IMR-90 (cell line): ENCODE results near the gene WDR37. TPM values are rescaled to one million over a fixed set of nuclear protein-coding genes. Genes with fewer than 3 reads are reported as not detected.

Source experiments
- ATAC-seq: fragments of 200-7000 bp; cut with Tn5 transposase; 2 replicates; pipeline ENCODE4 v1.9.1; 2020; ENCODE audit warnings: low read depth, mild to moderate bottlenecking, moderate library complexity
- BruUV-seq: library from RNA; stranded (reverse); fragments of 400-500 nt; replicated peaks from 2 replicates; lab custom pipeline; 2021; lab: Mats Ljungman, UMichigan
- CTCF ChIA-PET: fragments of 300-600 bp; formaldehyde crosslinking; extraction: SDS; loops from one replicate; lab custom pipeline; 2021; ENCODE audit warnings: antibody characterized with exemption; lab: Yijun Ruan, JAX
- POLR2A ChIA-PET: fragments of 300-600 bp; sonication (Branson Sonifier 250); formaldehyde crosslinking; loops from one replicate; lab custom pipeline; 2022; ENCODE audit warnings: antibody characterized with exemption; ENCODE audit not compliant: unreplicated experiment; lab: Charles Lee
- DNase-seq: peaks from one replicate; pipeline ENCODE4 v3.0.0; 2013
- H2AFZ ChIP-seq: replicated peaks from 2 replicates; pipeline ENCODE3; 2013; ENCODE audit warnings: low read length, mild to moderate bottlenecking; ENCODE audit not compliant: poor library complexity
- H2AK5ac ChIP-seq: 2 replicates; pipeline ENCODE4 v1.6.1; 2013; ENCODE audit warnings: low read depth, low read length, inconsistent platforms
- H2AK9ac ChIP-seq: replicated peaks from 2 replicates; pipeline ENCODE3; 2013; ENCODE audit warnings: mild to moderate bottlenecking, low read depth, low read length, moderate library complexity; ENCODE audit not compliant: poor library complexity
- H2BK120ac ChIP-seq: 2 replicates; pipeline ENCODE4 v1.6.1; 2013; ENCODE audit warnings: low read depth, low read length, inconsistent platforms
- H2BK15ac ChIP-seq: 3 replicates; pipeline ENCODE4 v1.6.1; 2013; ENCODE audit warnings: low read depth, low read length, inconsistent platforms
- H2BK20ac ChIP-seq: 2 replicates; pipeline ENCODE4 v1.6.1; 2013; ENCODE audit warnings: low read depth, mild to moderate bottlenecking, inconsistent platforms, low read length, moderate library complexity
- H2BK5ac ChIP-seq: 2 replicates; pipeline ENCODE4 v1.6.1; 2013; ENCODE audit warnings: mild to moderate bottlenecking, low read depth, low read length, inconsistent platforms; ENCODE audit not compliant: poor library complexity, severe bottlenecking
- H3K14ac ChIP-seq: replicated peaks from 2 replicates; pipeline ENCODE4 v1.6.1; 2013; ENCODE audit warnings: low read depth, low read length, inconsistent platforms
- H3K18ac ChIP-seq: 2 replicates; pipeline ENCODE4 v1.6.1; 2013; ENCODE audit warnings: low read depth, low read length, control low read depth
- H3K23ac ChIP-seq: 2 replicates; pipeline ENCODE4 v1.6.1; 2013; ENCODE audit warnings: low read depth, low read length, inconsistent platforms
- H3K27ac ChIP-seq: 2 replicates; pipeline ENCODE4 v1.5.1; 2013; ENCODE audit warnings: mild to moderate bottlenecking, control low read depth, low read length; ENCODE audit not compliant: insufficient read depth
- H3K27me3 ChIP-seq: 2 replicates; pipeline ENCODE4 v1.6.1; 2013; ENCODE audit warnings: low read length; ENCODE audit not compliant: control insufficient read depth, insufficient read depth
- H3K36me3 ChIP-seq: 2 replicates; pipeline ENCODE4 v1.6.1; 2013; ENCODE audit warnings: low read length, mixed read lengths; ENCODE audit not compliant: control insufficient read depth, insufficient read depth
- H3K4ac ChIP-seq: 2 replicates; pipeline ENCODE4 v1.6.1; 2013; ENCODE audit warnings: low read depth, low read length, inconsistent platforms
- H3K4me1 ChIP-seq: 2 replicates; pipeline ENCODE4 v1.6.1; 2013; ENCODE audit warnings: low read length, mixed read lengths; ENCODE audit not compliant: control insufficient read depth, insufficient read depth
- H3K4me2 ChIP-seq: 2 replicates; pipeline ENCODE4 v1.6.1; 2013; ENCODE audit warnings: low read depth, mild to moderate bottlenecking, control low read depth, low read length, moderate library complexity
- H3K4me3 ChIP-seq: 2 replicates; pipeline ENCODE4 v1.5.1; 2013; ENCODE audit warnings: low read depth, mild to moderate bottlenecking, control low read depth, low read length, moderate library complexity; ENCODE audit not compliant: insufficient read depth
- H3K56ac ChIP-seq: 2 replicates; pipeline ENCODE4 v1.6.1; 2013; ENCODE audit warnings: low read length, inconsistent platforms; ENCODE audit not compliant: insufficient read depth; ENCODE audit errors: extremely low read depth
- H3K79me1 ChIP-seq, 2 experiments: 2 replicates each; pipeline ENCODE4 v1.6.1; 2013; ENCODE audit warnings: low read length in 2 of 2, inconsistent platforms in 1 of 2, low read depth in 1 of 2
- H3K9ac ChIP-seq: 2 replicates; pipeline ENCODE4 v1.6.1; 2013; ENCODE audit warnings: low read depth, low read length, control low read depth
- H3K9me1 ChIP-seq: 2 replicates; pipeline ENCODE4 v1.6.1; 2013; ENCODE audit warnings: low read length, inconsistent platforms; ENCODE audit not compliant: insufficient read depth
- H3K9me3 ChIP-seq: 2 replicates; pipeline ENCODE4 v1.6.1; 2013; ENCODE audit warnings: low read length; ENCODE audit not compliant: control insufficient read depth, insufficient read depth
- H4K20me1 ChIP-seq: 2 replicates; pipeline ENCODE4 v1.6.1; 2013; ENCODE audit warnings: low read length, inconsistent platforms; ENCODE audit not compliant: insufficient read depth
- H4K5ac ChIP-seq: 2 replicates; pipeline ENCODE4 v1.6.1; 2013; ENCODE audit warnings: mild to moderate bottlenecking, low read depth, low read length, control low read depth
- H4K8ac ChIP-seq, 2 experiments: 2 replicates each; pipeline ENCODE4 v1.6.1; 2013; ENCODE audit warnings: low read depth in 2 of 2, low read length in 2 of 2, control low read depth in 1 of 2, inconsistent platforms in 1 of 2
- H4K91ac ChIP-seq: 2 replicates; pipeline ENCODE4 v1.6.1; 2013; ENCODE audit warnings: low read depth, low read length, inconsistent platforms; ENCODE audit not compliant: insufficient read depth
- BHLHE40 ChIP-seq: fragments of 150-350 bp; IDR thresholded peaks from 2 replicates; pipeline ENCODE4 v1.6.1; 2016; ENCODE audit warnings: mild to moderate bottlenecking, low read depth, low read length
- CEBPB ChIP-seq: IDR thresholded peaks from 2 replicates; pipeline ENCODE4 v1.6.1; 2012; ENCODE audit warnings: low read depth, low read length, improper control_type of control experiment
- CHD1 ChIP-seq: IDR thresholded peaks from 2 replicates; pipeline ENCODE4 v1.6.1; 2012; ENCODE audit warnings: low read depth, low read length, improper control_type of control experiment
- CTCF ChIP-seq: conservative IDR thresholded peaks from 2 replicates; pipeline ENCODE4 v1.5.1; 2012; ENCODE audit warnings: mild to moderate bottlenecking, low read depth, low read length, improper control_type of control experiment
- FOS ChIP-seq: fragments of 150-350 bp; IDR thresholded peaks from 2 replicates; pipeline ENCODE4 v1.6.1; 2016; ENCODE audit warnings: low read depth, low read length
- MAFK ChIP-seq: IDR thresholded peaks from 2 replicates; pipeline ENCODE4 v1.6.1; 2012; ENCODE audit warnings: low read depth, low read length, improper control_type of control experiment
- MAZ ChIP-seq: IDR thresholded peaks from 2 replicates; pipeline ENCODE4 v1.6.1; 2012; ENCODE audit warnings: low read depth, mild to moderate bottlenecking, low read length, improper control_type of control experiment, moderate library complexity, borderline replicate concordance
- MXI1 ChIP-seq: IDR thresholded peaks from 2 replicates; pipeline ENCODE4 v1.6.1; 2012; ENCODE audit warnings: low read depth, mild to moderate bottlenecking, low read length, moderate library complexity, borderline replicate concordance
- NFE2L2 ChIP-seq: fragments of 150-350 bp; IDR thresholded peaks from 2 replicates; pipeline ENCODE4 v1.6.1; 2016; ENCODE audit warnings: low read depth, mild to moderate bottlenecking, low read length
- POLR2A ChIP-seq: IDR thresholded peaks from 2 replicates; pipeline ENCODE4 v1.6.1; 2012; ENCODE audit warnings: mild to moderate bottlenecking, low read depth, low read length
- RAD21 ChIP-seq: IDR thresholded peaks from 2 replicates; pipeline ENCODE4 v1.6.1; 2012; ENCODE audit warnings: low read length, improper control_type of control experiment
- RCOR1 ChIP-seq: IDR thresholded peaks from 2 replicates; pipeline ENCODE4 v1.6.1; 2012; ENCODE audit warnings: mild to moderate bottlenecking, low read length, improper control_type of control experiment; ENCODE audit not compliant: insufficient replicate concordance
- RFX5 ChIP-seq: IDR thresholded peaks from 2 replicates; pipeline ENCODE4 v1.8.0; 2012; ENCODE audit warnings: low read depth, mild to moderate bottlenecking, low read length, moderate library complexity
- SMC3 ChIP-seq: fragments of 150-350 bp; IDR thresholded peaks from 2 replicates; pipeline ENCODE4 v1.6.1; 2016; ENCODE audit warnings: low read depth, mild to moderate bottlenecking, antibody characterized with exemption, low read length, moderate library complexity
- USF2 ChIP-seq: fragments of 150-350 bp; IDR thresholded peaks from 2 replicates; pipeline ENCODE4 v1.6.1; 2017; ENCODE audit warnings: mild to moderate bottlenecking, antibody characterized with exemption, low read length, low read depth
- WGBS, 2 experiments: methylation state at CpG; one replicate each; pipeline versions ENCODE4 v1.1.5 to v1.1.7; 2013; ENCODE audit warnings: missing lambda C conversion rate in 2 of 2; ENCODE audit not compliant: insufficient read length in 1 of 2; ENCODE audit errors: extremely low coverage in 2 of 2; 5-methylcytosine and 5-hydroxymethylcytosine counted together
- dilution Hi-C: fragments of 300-500 bp; cut with HindIII; formaldehyde crosslinking; loops from one replicate; pipeline ENCODE4 v1.14.3; 2018; ENCODE audit warnings: low sequenced_read_pairs; ENCODE audit not compliant: unreplicated experiment
- in situ Hi-C: fragments of 300-500 bp; cut with MboI; formaldehyde crosslinking; loops from 3 replicates; pipeline ENCODE4 v1.14.3; 2019; ENCODE audit warnings: low sequenced_read_pairs, inconsistent platforms, mixed read lengths
- intact Hi-C: fragments of 100-400 bp; cut with micrococcal nuclease; formaldehyde crosslinking; loops from 2 replicates; pipeline ENCODE4 v1.10.0; 2022
- polyA plus RNA-seq, 3 experiments: library from polyadenylated mRNA; depleted of rRNA; stranded (reverse); fragments of >200 nt; gene quantifications; 2 replicates each; pipeline ENCODE4 v1.2.3, GENCODE V29; 2012; ENCODE audit warnings: low replicate concordance in 1 of 3
- total RNA-seq: library from RNA; depleted of rRNA; stranded (reverse); fragments of >200 nt; gene quantifications from 2 replicates; pipeline ENCODE4 v1.2.3, GENCODE V29; 2012
- TF ChIP-seq, protein P1 (sequence below): fragments of 150-350 bp; IDR thresholded peaks from 2 replicates; pipeline ENCODE4 v1.6.1; 2016; ENCODE audit warnings: low read depth, mild to moderate bottlenecking, low read length, moderate library complexity, borderline replicate concordance

WDR37 gene
- total and polyA plus RNA-seq, 2 of the 4 experiments (the other 2 are of a cell fraction) = 12.7 to 14.5 TPM

GRCh38 chr10:1020460-1020859, 35.7 kb upstream of the WDR37 start:
- 95% methylated on average over 8 of the region's 10 CpGs; no CpG with 5 or more reads in 1 of the 2 experiments for WGBS, 2 experiments
- Histone ChIP-seq H3K9me3 (no peaks in the 10 kb centered on the region), H3K4ac (no peak overlapping the region), H3K9ac (no peak overlapping the region), H4K20me1 (peaks cover 3% of the 10 kb centered on the region; the same call in 1 of the 2 replicates), H2BK5ac (no peak overlapping the region), H2BK15ac (no peak overlapping the region), H3K79me1 (peaks cover 7 to 10% of the 10 kb centered on the region in 2 experiments; a peak in 1 of 4 replicates), H3K27ac (no peak overlapping the region), H4K8ac (no peak overlapping the region), H3K9me1 (no peaks in the 10 kb centered on the region), H3K4me2 (no peak overlapping the region), H2AK5ac (no peak overlapping the region), H3K18ac (no peak overlapping the region), H4K91ac (no peak overlapping the region), H2BK20ac (no peak overlapping the region), H3K36me3 (peaks cover 34% of the 10 kb centered on the region), H3K4me1 (no peaks in the 10 kb centered on the region), H2AK9ac (no peak overlapping the region), H3K27me3 (no peaks in the 10 kb centered on the region), H4K5ac (no peak overlapping the region), H3K4me3 (no peak overlapping the region), H3K23ac (no peak overlapping the region), H2BK120ac (no peak overlapping the region), H3K56ac (no peak overlapping the region), H2AFZ (no peak overlapping the region), H3K14ac (no peak overlapping the region)
- dilution Hi-C loops = no loop called here
- ATAC-seq (peak; percentile 36; the same call in 1 of the 2 replicates), DNase-seq (no peak)
- in situ Hi-C loops = no loop called here
- TF ChIP-seq MXI1 (no peak), USF2 (no peak), CEBPB (no peak), CHD1 (no peak), POLR2A (no peak), MAZ (no peak), NFE2L2 (no peak), RFX5 (no peak), MAFK (no peak), BHLHE40 (no peak), FOS (no peak), CTCF (no peak), SMC3 (no peak), RAD21 (no peak), RCOR1 (no peak)
- TF ChIP-seq, protein P1, sequence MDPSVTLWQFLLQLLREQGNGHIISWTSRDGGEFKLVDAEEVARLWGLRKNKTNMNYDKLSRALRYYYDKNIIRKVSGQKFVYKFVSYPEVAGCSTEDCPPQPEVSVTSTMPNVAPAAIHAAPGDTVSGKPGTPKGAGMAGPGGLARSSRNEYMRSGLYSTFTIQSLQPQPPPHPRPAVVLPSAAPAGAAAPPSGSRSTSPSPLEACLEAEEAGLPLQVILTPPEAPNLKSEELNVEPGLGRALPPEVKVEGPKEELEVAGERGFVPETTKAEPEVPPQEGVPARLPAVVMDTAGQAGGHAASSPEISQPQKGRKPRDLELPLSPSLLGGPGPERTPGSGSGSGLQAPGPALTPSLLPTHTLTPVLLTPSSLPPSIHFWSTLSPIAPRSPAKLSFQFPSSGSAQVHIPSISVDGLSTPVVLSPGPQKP = no peak
- CTCF ChIA-PET = interaction anchor here (0.9 kb wide), 1 partner anchor 12 kb away, joined by 3 read pairs; no protein-coding TSS in a partner anchor
- intact Hi-C loops = no loop called here
- no TSS peak for BruUV-seq
- POLR2A ChIA-PET = no interaction called here
